IMR-90 (cell line): ENCODE measurements around the gene RETN.
"Not testable (repeated sequence)": the region's sequence is repeated elsewhere in the genome, so short reads cannot be mapped to it uniquely, and the experiment has no call there.

Experiments
- CEBPB ChIP-seq: IDR thresholded peaks from 2 replicates; pipeline ENCODE4 v1.6.1; 2012; ENCODE audit warnings: low read depth, low read length, improper control_type of control experiment
- CHD1 ChIP-seq: IDR thresholded peaks from 2 replicates; pipeline ENCODE4 v1.6.1; 2012; ENCODE audit warnings: low read depth, low read length, improper control_type of control experiment
- RCOR1 ChIP-seq: IDR thresholded peaks from 2 replicates; pipeline ENCODE4 v1.6.1; 2012; ENCODE audit warnings: mild to moderate bottlenecking, low read length, improper control_type of control experiment; ENCODE audit not compliant: insufficient replicate concordance
- RFX5 ChIP-seq: IDR thresholded peaks from 2 replicates; pipeline ENCODE4 v1.8.0; 2012; ENCODE audit warnings: low read depth, mild to moderate bottlenecking, low read length, moderate library complexity
- TF ChIP-seq, protein P1 (sequence below): conservative IDR thresholded peaks from 2 replicates; pipeline ENCODE4 v1.5.1; 2012; ENCODE audit warnings: mild to moderate bottlenecking, low read depth, low read length, improper control_type of control experiment
- TF ChIP-seq, protein P2 (sequence below): fragments of 150-350 bp; IDR thresholded peaks from 2 replicates; pipeline ENCODE4 v1.6.1; 2017; ENCODE audit warnings: mild to moderate bottlenecking, antibody characterized with exemption, low read length, low read depth

DNA sequence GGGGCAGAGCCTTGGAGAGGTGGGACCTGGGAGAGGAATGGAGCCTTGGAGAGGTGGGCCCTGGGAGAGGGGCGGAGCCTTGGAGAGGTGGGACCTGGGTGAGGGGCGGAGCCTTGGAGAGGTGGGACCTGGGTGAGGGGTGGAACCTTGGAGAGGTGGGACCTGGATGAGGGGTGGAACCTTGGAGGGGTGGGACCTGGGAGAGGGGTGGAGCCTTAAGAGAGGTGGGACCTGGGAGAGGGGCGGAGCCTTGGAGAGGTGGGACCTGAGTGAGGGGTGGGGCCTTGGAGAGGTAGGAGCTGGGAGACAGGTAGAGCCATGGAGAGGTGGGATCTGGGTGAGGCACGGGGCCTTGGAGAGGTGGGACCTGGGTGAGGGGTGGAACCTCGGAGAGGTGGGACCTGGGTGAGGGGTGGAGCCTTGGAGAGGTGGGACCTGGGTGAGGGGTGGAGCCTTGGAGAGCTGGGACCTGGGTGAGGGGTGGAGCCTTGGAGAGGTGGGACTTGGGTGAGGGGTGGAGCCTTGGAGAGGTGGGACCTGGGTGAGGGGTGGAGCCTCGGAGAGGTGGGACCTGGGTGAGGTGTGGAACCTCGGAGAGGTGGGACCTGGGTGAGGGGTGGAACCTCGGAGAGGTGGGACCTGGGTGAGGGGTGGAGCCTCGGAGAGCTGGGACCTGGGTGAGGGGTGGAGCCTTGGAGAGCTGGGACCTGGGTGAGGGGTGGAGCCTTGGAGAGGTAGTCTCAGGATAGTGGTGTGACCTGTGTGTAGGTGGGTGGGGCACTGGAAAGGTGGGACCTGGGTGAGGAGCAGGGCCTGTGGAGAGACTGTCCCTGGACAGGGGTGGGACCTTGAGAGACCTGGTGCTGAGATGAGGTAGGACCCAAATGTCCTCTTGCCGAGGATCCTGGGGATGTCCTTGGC, 25.0 kb upstream of the RETN start:
- TF ChIP-seq, protein P1, sequence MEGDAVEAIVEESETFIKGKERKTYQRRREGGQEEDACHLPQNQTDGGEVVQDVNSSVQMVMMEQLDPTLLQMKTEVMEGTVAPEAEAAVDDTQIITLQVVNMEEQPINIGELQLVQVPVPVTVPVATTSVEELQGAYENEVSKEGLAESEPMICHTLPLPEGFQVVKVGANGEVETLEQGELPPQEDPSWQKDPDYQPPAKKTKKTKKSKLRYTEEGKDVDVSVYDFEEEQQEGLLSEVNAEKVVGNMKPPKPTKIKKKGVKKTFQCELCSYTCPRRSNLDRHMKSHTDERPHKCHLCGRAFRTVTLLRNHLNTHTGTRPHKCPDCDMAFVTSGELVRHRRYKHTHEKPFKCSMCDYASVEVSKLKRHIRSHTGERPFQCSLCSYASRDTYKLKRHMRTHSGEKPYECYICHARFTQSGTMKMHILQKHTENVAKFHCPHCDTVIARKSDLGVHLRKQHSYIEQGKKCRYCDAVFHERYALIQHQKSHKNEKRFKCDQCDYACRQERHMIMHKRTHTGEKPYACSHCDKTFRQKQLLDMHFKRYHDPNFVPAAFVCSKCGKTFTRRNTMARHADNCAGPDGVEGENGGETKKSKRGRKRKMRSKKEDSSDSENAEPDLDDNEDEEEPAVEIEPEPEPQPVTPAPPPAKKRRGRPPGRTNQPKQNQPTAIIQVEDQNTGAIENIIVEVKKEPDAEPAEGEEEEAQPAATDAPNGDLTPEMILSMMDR = not testable (repeated sequence)
- TF ChIP-seq CEBPB, RFX5, RCOR1, CHD1: not testable (repeated sequence)
- TF ChIP-seq, protein P2, sequence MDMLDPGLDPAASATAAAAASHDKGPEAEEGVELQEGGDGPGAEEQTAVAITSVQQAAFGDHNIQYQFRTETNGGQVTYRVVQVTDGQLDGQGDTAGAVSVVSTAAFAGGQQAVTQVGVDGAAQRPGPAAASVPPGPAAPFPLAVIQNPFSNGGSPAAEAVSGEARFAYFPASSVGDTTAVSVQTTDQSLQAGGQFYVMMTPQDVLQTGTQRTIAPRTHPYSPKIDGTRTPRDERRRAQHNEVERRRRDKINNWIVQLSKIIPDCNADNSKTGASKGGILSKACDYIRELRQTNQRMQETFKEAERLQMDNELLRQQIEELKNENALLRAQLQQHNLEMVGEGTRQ = not testable (repeated sequence)
